Measurements from ENCODE around the gene ZNF330. TPM values are rescaled to one million over a fixed set of nuclear protein-coding genes. Genes with fewer than 3 reads are reported as not detected.
"Not testable (repeated sequence)": the region's sequence is repeated elsewhere in the genome, so short reads cannot be mapped to it uniquely, and the experiment has no call there.

ZNF330 gene
- total RNA-seq, 6 donors from 2014 or later = 33.6 to 45.1 (median 40.9) TPM

DNA sequence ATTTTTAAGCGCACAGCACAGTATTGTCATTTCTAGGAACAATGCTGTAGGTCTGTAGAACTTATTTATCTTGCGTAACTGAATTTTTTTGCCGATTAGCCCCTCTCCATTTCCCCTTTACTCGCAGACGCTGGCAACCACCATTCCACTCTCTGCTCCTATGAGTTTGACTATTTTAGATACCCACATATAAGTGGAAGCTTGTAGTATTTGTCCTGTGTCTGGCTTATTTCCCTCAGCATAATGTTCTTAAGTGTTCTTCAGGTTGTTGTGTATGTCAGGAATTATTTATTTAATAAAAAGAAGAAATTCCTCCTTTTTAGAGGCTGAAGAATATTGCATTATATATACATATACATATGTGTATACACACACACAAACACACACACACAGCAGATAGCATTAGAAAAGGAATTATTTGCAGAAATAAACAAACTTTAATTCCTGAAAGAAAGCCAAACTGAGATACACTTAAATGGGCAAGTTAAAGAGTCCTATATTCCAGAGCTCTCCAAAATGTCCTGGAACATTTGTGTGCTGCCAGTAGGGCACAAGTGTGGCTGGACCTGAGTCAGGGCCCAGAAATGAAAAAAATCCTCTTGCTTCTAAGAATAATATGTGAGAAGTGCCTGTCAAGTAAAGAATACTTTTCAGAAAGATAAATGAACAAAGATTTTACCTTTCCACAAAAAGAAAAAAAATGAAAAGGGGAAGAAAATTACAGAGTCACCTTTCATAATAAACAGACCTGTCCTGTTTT is 4.5 kb upstream of the ZNF330 start:
- peaks cover 0 to 14% (median 1%) of the 10 kb centered on the region in 4 donors for H3K4me1 ChIP-seq
- TF ChIP-seq POLR2AphosphoS5 (IDR thresholded peaks at IDR 0.05) (no peak), EP300 (IDR thresholded peaks at IDR 0.05) (peak in 1 of 4 donors; percentile 46)
- ATAC-seq (ENCODE audit: low FRiP score in 2 of 2) (no peak), DNase-seq (peak in 1 of 2 donors; percentile 48)
- 33 to 37% methylated on average over 5 of the region's 5 CpGs for WGBS, 2 donors
- no peaks in the 10 kb centered on the region for H3K36me3 ChIP-seq
- H3K4me3 ChIP-seq = no peak overlapping the region
- H3K27me3 ChIP-seq = no peaks in the 10 kb centered on the region
- H3K9me3 ChIP-seq = no peaks in the 10 kb centered on the region
- peak overlapping the region in 2 of 4 donors; percentile 26 to 49 for H3K27ac ChIP-seq

GRCh38 chr4:141220271-141220670 is 424 bp upstream of the ZNF330 start:
- DNase-seq (no peak), ATAC-seq (ENCODE audit: low FRiP score in 2 of 2) (no peak)
- TF ChIP-seq, protein P1, sequence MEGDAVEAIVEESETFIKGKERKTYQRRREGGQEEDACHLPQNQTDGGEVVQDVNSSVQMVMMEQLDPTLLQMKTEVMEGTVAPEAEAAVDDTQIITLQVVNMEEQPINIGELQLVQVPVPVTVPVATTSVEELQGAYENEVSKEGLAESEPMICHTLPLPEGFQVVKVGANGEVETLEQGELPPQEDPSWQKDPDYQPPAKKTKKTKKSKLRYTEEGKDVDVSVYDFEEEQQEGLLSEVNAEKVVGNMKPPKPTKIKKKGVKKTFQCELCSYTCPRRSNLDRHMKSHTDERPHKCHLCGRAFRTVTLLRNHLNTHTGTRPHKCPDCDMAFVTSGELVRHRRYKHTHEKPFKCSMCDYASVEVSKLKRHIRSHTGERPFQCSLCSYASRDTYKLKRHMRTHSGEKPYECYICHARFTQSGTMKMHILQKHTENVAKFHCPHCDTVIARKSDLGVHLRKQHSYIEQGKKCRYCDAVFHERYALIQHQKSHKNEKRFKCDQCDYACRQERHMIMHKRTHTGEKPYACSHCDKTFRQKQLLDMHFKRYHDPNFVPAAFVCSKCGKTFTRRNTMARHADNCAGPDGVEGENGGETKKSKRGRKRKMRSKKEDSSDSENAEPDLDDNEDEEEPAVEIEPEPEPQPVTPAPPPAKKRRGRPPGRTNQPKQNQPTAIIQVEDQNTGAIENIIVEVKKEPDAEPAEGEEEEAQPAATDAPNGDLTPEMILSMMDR (IDR thresholded peaks at IDR 0.05) = no peak
- TF ChIP-seq POLR2A (IDR thresholded peaks at IDR 0.05) (no peak), POLR2AphosphoS5 (IDR thresholded peaks at IDR 0.05) (no peak), EP300 (IDR thresholded peaks at IDR 0.05) (no peak)
- peak overlapping the region in 3 of 4 donors; percentile 73 to 98 (median 75) for H3K4me3 ChIP-seq
- peaks cover 2 to 22% (median 7%) of the 10 kb centered on the region in 4 donors for H3K36me3 ChIP-seq
- H3K9me3 ChIP-seq = no peaks in the 10 kb centered on the region
- peaks cover 13 to 25% (median 20%) of the 10 kb centered on the region in 4 donors for H3K4me1 ChIP-seq
- 89 to 94% methylated on average over 7 of the region's 7 CpGs for WGBS, 2 donors
- peak overlapping the region in 3 of 4 donors; percentile 95 to 99 (median 98) for H3K27ac ChIP-seq
- H3K27me3 ChIP-seq = no peaks in the 10 kb centered on the region

GRCh38 chr4:141223418-141223817 is 2.7 kb downstream of the ZNF330 start:
- no peak overlapping the region for H3K4me3 ChIP-seq
- peaks cover 13 to 25% (median 17%) of the 10 kb centered on the region in 4 donors for H3K4me1 ChIP-seq
- peaks cover 2 to 48% (median 16%) of the 10 kb centered on the region in 4 donors for H3K36me3 ChIP-seq
- no peak for ATAC-seq (ENCODE audit: low FRiP score in 2 of 2)
- no peak for DNase-seq
- 95 to 100% methylated on average over 1 of the region's 1 CpG for WGBS, 2 donors
- no peaks in the 10 kb centered on the region for H3K9me3 ChIP-seq
- TF ChIP-seq, protein P1 (IDR thresholded peaks at IDR 0.05) = no peak
- no peak for TF ChIP-seq EP300 (IDR thresholded peaks at IDR 0.05)
- no peak for TF ChIP-seq POLR2AphosphoS5 (IDR thresholded peaks at IDR 0.05)
- TF ChIP-seq POLR2A (IDR thresholded peaks at IDR 0.05) = no peak
- no peaks in the 10 kb centered on the region for H3K27me3 ChIP-seq
- no peak overlapping the region for H3K27ac ChIP-seq

GRCh38 chr4:141227280-141227679 is 6.6 kb downstream of the ZNF330 start:
- peaks cover 20 to 80% (median 39%) of the 10 kb centered on the region in 4 donors for H3K36me3 ChIP-seq

GRCh38 chr4:141229408-141230101 is 8.9 kb downstream of the ZNF330 start:
- no peaks in the 10 kb centered on the region for H3K27me3 ChIP-seq
- H3K36me3 ChIP-seq = peaks cover 26 to 86% (median 49%) of the 10 kb centered on the region in 4 donors
- H3K27ac ChIP-seq = no peak overlapping the region
- DNase-seq = no peak
- TF ChIP-seq EP300 (IDR thresholded peaks at IDR 0.05) (no peak), POLR2A (IDR thresholded peaks at IDR 0.05) (no peak), POLR2AphosphoS5 (IDR thresholded peaks at IDR 0.05) (no peak)
- TF ChIP-seq, protein P1 (IDR thresholded peaks at IDR 0.05) = no peak
- no peak for ATAC-seq (ENCODE audit: low FRiP score in 2 of 2)
- H3K4me3 ChIP-seq = no peak overlapping the region
- H3K4me1 ChIP-seq = peaks cover 0 to 3% (median 0%) of the 10 kb centered on the region in 4 donors
- 94 to 97% methylated on average over 5 of the region's 5 CpGs for WGBS, 2 donors
- H3K9me3 ChIP-seq = no peaks in the 10 kb centered on the region

More at GRCh38 chr4:141227280-141227679, 6.6 kb downstream of the ZNF330 start:
- not testable (repeated sequence) for ATAC-seq (ENCODE audit: low FRiP score in 2 of 2); H3K27me3 ChIP-seq; H3K4me3 ChIP-seq; H3K9me3 ChIP-seq; DNase-seq; H3K27ac ChIP-seq
- 85 to 94% methylated on average over 4 to 5 of the region's 5 CpGs for WGBS, 2 donors
- peaks cover 8 to 16% (median 9%) of the 10 kb centered on the region in 4 donors for H3K4me1 ChIP-seq
